ENCODE data around the gene GNA12.
"Not testable (repeated sequence)": the region's sequence is repeated elsewhere in the genome, so short reads cannot be mapped to it uniquely, and the experiment has no call there.

The GNA12 gene

GRCh38 chr7:2711895-2712675 is 132.0 kb downstream of the GNA12 start:
- DNase-seq (ENCODE audit: low spot score), result no peak

GRCh38 chr7:2710901-2711551 is 133.1 kb downstream of the GNA12 start:
- DNase-seq (ENCODE audit: low spot score), result no peak

- no peak for DNase-seq (ENCODE audit: low spot score)
These were observed 133.8 kb downstream of the GNA12 start for GRCh38 chr7:2710286-2710655.

- peak; percentile 75 for DNase-seq (ENCODE audit: low spot score)
These were observed 134.4 kb downstream of the GNA12 start for GRCh38 chr7:2709553-2710285.

GRCh38 chr7:2708547-2709310 is 135.4 kb downstream of the GNA12 start:
- no peak for DNase-seq (ENCODE audit: low spot score)

- no peak for DNase-seq (ENCODE audit: low spot score)
These were observed 136.1 kb downstream of the GNA12 start for GRCh38 chr7:2708041-2708440.

- no peak for DNase-seq (ENCODE audit: low spot score)
These were observed 136.6 kb downstream of the GNA12 start for GRCh38 chr7:2707481-2707880.

- DNase-seq (ENCODE audit: low spot score), result no peak
These were observed 137.4 kb downstream of the GNA12 start for GRCh38 chr7:2706685-2707126.

GRCh38 chr7:2705371-2706096 is 138.6 kb downstream of the GNA12 start:
- DNase-seq (ENCODE audit: low spot score), result no peak

GRCh38 chr7:2702594-2702957 is 141.5 kb downstream of the GNA12 start:
- no peak for DNase-seq (ENCODE audit: low spot score)

GRCh38 chr7:2701832-2702593 is 142.1 kb downstream of the GNA12 start:
- DNase-seq (ENCODE audit: low spot score), result peak; percentile 93

- no peak for DNase-seq (ENCODE audit: low spot score)
These were observed 142.7 kb downstream of the GNA12 start for GRCh38 chr7:2701424-2701823.

- no peak for DNase-seq (ENCODE audit: low spot score)
These were observed 143.8 kb downstream of the GNA12 start for GRCh38 chr7:2700141-2700850.

- no peak for DNase-seq (ENCODE audit: low spot score)
These were observed 144.9 kb downstream of the GNA12 start for GRCh38 chr7:2699289-2699620.

GRCh38 chr7:2698581-2699288 is 145.4 kb downstream of the GNA12 start:
- DNase-seq (ENCODE audit: low spot score), result no peak

GRCh38 chr7:2694122-2694436 is 150.0 kb downstream of the GNA12 start:
- not testable (repeated sequence) for DNase-seq (ENCODE audit: low spot score)

- not testable (repeated sequence) for DNase-seq (ENCODE audit: low spot score)
These were observed 150.5 kb downstream of the GNA12 start for GRCh38 chr7:2693420-2694121.

GRCh38 chr7:2692543-2692942 is 151.6 kb downstream of the GNA12 start:
- no peak for DNase-seq (ENCODE audit: low spot score)

GRCh38 chr7:2691932-2692439 is 152.1 kb downstream of the GNA12 start:
- DNase-seq (ENCODE audit: low spot score), result not testable (repeated sequence)

Measured in AG08396 (cell line).